Stimulated activated naive CD8-positive, alpha-beta T cell treated with anti-CD3 and anti-CD28 coated beads, Interleukin-15, amount 100 ng/mL, for 72 hours (primary cell): ENCODE data around the gene RICTOR.

Experiments used
- ATAC-seq: fragments of 150-1000 bp; cut with Tn5 transposase; 2 replicates; pipeline ENCODE4 v1.10.0; 2021; ENCODE audit warnings: mild to moderate bottlenecking, moderate library complexity
- DNase-seq, 2 donors: peaks; one replicate each; pipeline ENCODE4 v3.0.0; 2021 to 2022
- H3K27ac Mint-ChIP-seq, 2 donors: one replicate each; pipeline ENCODE4 v1.8.0; 2022; ENCODE audit warnings: mild to moderate bottlenecking in 2 of 2, mixed read lengths in 2 of 2, moderate library complexity in 2 of 2
- H3K27me3 Mint-ChIP-seq: one replicate; pipeline ENCODE4 v1.8.0; 2022; ENCODE audit warnings: mixed read lengths
- H3K4me1 Mint-ChIP-seq: one replicate; pipeline ENCODE4 v1.8.0; 2022; ENCODE audit warnings: mild to moderate bottlenecking, mixed read lengths
- H3K4me3 Mint-ChIP-seq, 2 donors: one replicate each; pipeline ENCODE4 v1.8.0; 2022; ENCODE audit warnings: mild to moderate bottlenecking in 2 of 2, mixed read lengths in 2 of 2, moderate library complexity in 1 of 2
- H3K9me3 Mint-ChIP-seq, 2 donors: one replicate each; pipeline ENCODE4 v1.8.0; 2022; ENCODE audit warnings: mixed read lengths in 2 of 2

Gene RICTOR

GRCh38 chr5:39076757-39077728, 2.8 kb upstream of the RICTOR start:
- peaks cover 27% of the 10 kb centered on the region for H3K27me3 Mint-ChIP-seq
- no peak for ATAC-seq
- peaks cover 16% of the 10 kb centered on the region for H3K4me1 Mint-ChIP-seq
- no peak for DNase-seq
- peak overlapping the region in 1 of 2 donors; percentile 45 for H3K4me3 Mint-ChIP-seq
- no peak overlapping the region for H3K27ac Mint-ChIP-seq
- H3K9me3 Mint-ChIP-seq, result peaks cover under 1% of the 10 kb centered on the region in 2 donors

- no peaks in the 10 kb centered on the region for H3K9me3 Mint-ChIP-seq
- peaks cover 19% of the 10 kb centered on the region for H3K4me1 Mint-ChIP-seq
- no peak overlapping the region for H3K4me3 Mint-ChIP-seq
- no peak for DNase-seq
- peaks cover 22% of the 10 kb centered on the region for H3K27me3 Mint-ChIP-seq
- ATAC-seq, result no peak
- H3K27ac Mint-ChIP-seq, result no peak overlapping the region
Observed at GRCh38 chr5:39076101-39076756, 2.0 kb upstream of the RICTOR start.

- Mint-ChIP-seq H3K27ac (peak overlapping the region; percentile 92 to 94), H3K4me1 (peaks cover 19% of the 10 kb centered on the region), H3K9me3 (no peaks in the 10 kb centered on the region), H3K27me3 (peaks cover 13% of the 10 kb centered on the region), H3K4me3 (peak overlapping the region; percentile 90 to 92)
- no peak for DNase-seq
- peak; percentile 59 for ATAC-seq
Observed at GRCh38 chr5:39073767-39074016, 507 bp downstream of the RICTOR start.

- DNase-seq, result peak; percentile 76 to 91
- ATAC-seq, result peak; percentile 80
- H3K9me3 Mint-ChIP-seq, result no peaks in the 10 kb centered on the region
- H3K4me1 Mint-ChIP-seq, result peaks cover 19% of the 10 kb centered on the region
- peak overlapping the region; percentile 90 to 92 for H3K4me3 Mint-ChIP-seq
- peaks cover 13% of the 10 kb centered on the region for H3K27me3 Mint-ChIP-seq
- peak overlapping the region; percentile 92 to 94 for H3K27ac Mint-ChIP-seq
Observed at GRCh38 chr5:39072925-39073766, 1.1 kb downstream of the RICTOR start.

GRCh38 chr5:39068099-39068498, 6.1 kb downstream of the RICTOR start:
- no peaks in the 10 kb centered on the region for H3K27me3 Mint-ChIP-seq
- ATAC-seq, result no peak
- H3K9me3 Mint-ChIP-seq, result peaks cover 27% of the 10 kb centered on the region in 2 donors
- H3K27ac Mint-ChIP-seq, result no peak overlapping the region
- peaks cover 36% of the 10 kb centered on the region for H3K4me1 Mint-ChIP-seq
- H3K4me3 Mint-ChIP-seq, result no peak overlapping the region
- no peak for DNase-seq

GRCh38 chr5:39064450-39064849, 9.7 kb downstream of the RICTOR start:
- H3K4me1 Mint-ChIP-seq, result peaks cover 58% of the 10 kb centered on the region
- H3K4me3 Mint-ChIP-seq, result no peak overlapping the region
- H3K27me3 Mint-ChIP-seq, result no peaks in the 10 kb centered on the region
- H3K9me3 Mint-ChIP-seq, result peaks cover 27% of the 10 kb centered on the region in 2 donors
- DNase-seq, result no peak
- H3K27ac Mint-ChIP-seq, result no peak overlapping the region
- no peak for ATAC-seq

GRCh38 chr5:39063037-39063436, 11.2 kb downstream of the RICTOR start:
- DNase-seq, result no peak
- peaks cover 67% of the 10 kb centered on the region for H3K4me1 Mint-ChIP-seq
- no peaks in the 10 kb centered on the region for H3K27me3 Mint-ChIP-seq
- H3K9me3 Mint-ChIP-seq, result peaks cover 27% of the 10 kb centered on the region in 2 donors
- no peak overlapping the region for H3K27ac Mint-ChIP-seq
- no peak for ATAC-seq
- H3K4me3 Mint-ChIP-seq, result no peak overlapping the region

GRCh38 chr5:39062530-39062929, 11.7 kb downstream of the RICTOR start:
- Mint-ChIP-seq H3K27ac (no peak overlapping the region), H3K27me3 (no peaks in the 10 kb centered on the region), H3K9me3 (peaks cover 22 to 23% of the 10 kb centered on the region in 2 donors), H3K4me1 (peaks cover 67% of the 10 kb centered on the region), H3K4me3 (no peak overlapping the region)
- no peak for DNase-seq
- no peak for ATAC-seq

GRCh38 chr5:39062104-39062503, 12.1 kb downstream of the RICTOR start:
- Mint-ChIP-seq H3K9me3 (peaks cover 18 to 19% of the 10 kb centered on the region in 2 donors), H3K4me3 (no peak overlapping the region), H3K27me3 (no peaks in the 10 kb centered on the region), H3K27ac (peak overlapping the region in 1 of 2 donors; percentile 74), H3K4me1 (peaks cover 67% of the 10 kb centered on the region)
- DNase-seq, result no peak
- ATAC-seq, result no peak

GRCh38 chr5:39059064-39059463, 15.1 kb downstream of the RICTOR start:
- no peaks in the 10 kb centered on the region for H3K9me3 Mint-ChIP-seq
- peak overlapping the region in 1 of 2 donors; percentile 8 for H3K4me3 Mint-ChIP-seq
- H3K4me1 Mint-ChIP-seq, result peaks cover 65% of the 10 kb centered on the region
- no peak for ATAC-seq
- DNase-seq, result no peak
- H3K27ac Mint-ChIP-seq, result no peak overlapping the region
- H3K27me3 Mint-ChIP-seq, result no peaks in the 10 kb centered on the region

GRCh38 chr5:39058178-39058921, 15.8 kb downstream of the RICTOR start:
- no peak for DNase-seq
- H3K9me3 Mint-ChIP-seq, result no peaks in the 10 kb centered on the region
- H3K27ac Mint-ChIP-seq, result no peak overlapping the region
- H3K4me3 Mint-ChIP-seq, result peak overlapping the region; percentile 48 to 69
- no peak for ATAC-seq
- peaks cover 62% of the 10 kb centered on the region for H3K4me1 Mint-ChIP-seq
- H3K27me3 Mint-ChIP-seq, result no peaks in the 10 kb centered on the region

- Mint-ChIP-seq H3K4me3 (peak overlapping the region; percentile 48 to 69), H3K27me3 (no peaks in the 10 kb centered on the region), H3K9me3 (no peaks in the 10 kb centered on the region), H3K4me1 (peaks cover 55% of the 10 kb centered on the region), H3K27ac (no peak overlapping the region)
- DNase-seq (no peak), ATAC-seq (no peak)
Observed at GRCh38 chr5:39057734-39058133, 16.5 kb downstream of the RICTOR start.

GRCh38 chr5:39055768-39056398, 18.3 kb downstream of the RICTOR start:
- Mint-ChIP-seq H3K27me3 (no peaks in the 10 kb centered on the region), H3K9me3 (no peaks in the 10 kb centered on the region), H3K4me3 (no peak overlapping the region), H3K27ac (no peak overlapping the region), H3K4me1 (peaks cover 43% of the 10 kb centered on the region)
- DNase-seq (no peak), ATAC-seq (no peak)

GRCh38 chr5:39055027-39055767, 19.0 kb downstream of the RICTOR start:
- DNase-seq (no peak), ATAC-seq (no peak)
- Mint-ChIP-seq H3K4me1 (peaks cover 36% of the 10 kb centered on the region), H3K9me3 (no peaks in the 10 kb centered on the region), H3K27me3 (no peaks in the 10 kb centered on the region), H3K4me3 (no peak overlapping the region), H3K27ac (no peak overlapping the region)
